Measurements from ENCODE around the gene MYO3B.

GRCh38 chr2:170139276-170139967 is 38.5 kb upstream of the MYO3B start:
- no peak for TF ChIP-seq CTCF (IDR thresholded peaks at IDR 0.05)
- no peak for TF ChIP-seq ZFX (IDR thresholded peaks at IDR 0.05; ENCODE audit: borderline replicate concordance)
